CD4-positive, alpha-beta T cell treated with Interleukin-17A for 4 hours (primary cell): Measurements from ENCODE around the gene RBM34.
A peak's percentile ranks its signal among the peaks of the same experiment; 100 is the strongest.
"Not testable (repeated sequence)": the region's sequence is repeated elsewhere in the genome, so short reads cannot be mapped to it uniquely, and the experiment has no call there.

Experiments
- DNase-seq: peaks from one replicate; pipeline ENCODE4 v3.0.0-alpha.2; 2020; ENCODE audit warnings: mixed read lengths

The RBM34 gene

GRCh38 chr1:235112297-235113182, 48.5 kb downstream of the RBM34 start:
- no peak for DNase-seq

GRCh38 chr1:235111107-235111506, 49.9 kb downstream of the RBM34 start:
- no peak for DNase-seq

- no peak for DNase-seq
Observed at GRCh38 chr1:235108876-235109275, 52.2 kb downstream of the RBM34 start.

GRCh38 chr1:235108185-235108593, 52.9 kb downstream of the RBM34 start:
- DNase-seq, result no peak

GRCh38 chr1:235107368-235108184, 53.5 kb downstream of the RBM34 start:
- no peak for DNase-seq

GRCh38 chr1:235106457-235106856, 54.6 kb downstream of the RBM34 start:
- DNase-seq, result no peak

- DNase-seq, result no peak
Observed at GRCh38 chr1:235105051-235106043, 55.7 kb downstream of the RBM34 start.

GRCh38 chr1:235102993-235103411, 58.0 kb downstream of the RBM34 start:
- peak; percentile 42 for DNase-seq

GRCh38 chr1:235102259-235102582, 58.8 kb downstream of the RBM34 start:
- DNase-seq, result no peak

GRCh38 chr1:235101558-235102258, 59.3 kb downstream of the RBM34 start:
- DNase-seq, result no peak

- no peak for DNase-seq
Observed at GRCh38 chr1:235100194-235100772, 60.8 kb downstream of the RBM34 start.

- DNase-seq, result no peak
Observed at GRCh38 chr1:235098991-235099390, 62.1 kb downstream of the RBM34 start.

GRCh38 chr1:235098547-235098946, 62.5 kb downstream of the RBM34 start:
- no peak for DNase-seq

- DNase-seq, result not testable (repeated sequence)
Observed at GRCh38 chr1:235097501-235097900, 63.5 kb downstream of the RBM34 start.

- DNase-seq, result no peak
Observed at GRCh38 chr1:235095938-235096562, 65.0 kb downstream of the RBM34 start.

GRCh38 chr1:235093696-235094592, 67.1 kb downstream of the RBM34 start:
- peak; percentile 90 for DNase-seq

GRCh38 chr1:235093013-235093695, 67.9 kb downstream of the RBM34 start:
- no peak for DNase-seq

GRCh38 chr1:235092415-235092814, 68.6 kb downstream of the RBM34 start:
- DNase-seq, result not testable (repeated sequence)

GRCh38 chr1:235092045-235092406, 69.0 kb downstream of the RBM34 start:
- DNase-seq, result not testable (repeated sequence)
